SK-N-SH treated with all-trans-retinoic acid at 6 μM for 48 hours (cell line): ENCODE measurements around the gene COL7A1.

ENCODE experiments used
- ATAC-seq: fragments of 200-7000 bp; cut with Tn5 transposase; 3 replicates; pipeline ENCODE4 v1.9.1; 2020; ENCODE audit warnings: mild to moderate bottlenecking, moderate library complexity
- ARNTL ChIP-seq: fragments of 450-650 bp; formaldehyde crosslinking; IDR thresholded peaks from 2 replicates; pipeline ENCODE4 v1.5.0; 2020; ENCODE audit warnings: low read depth, mild to moderate bottlenecking, moderate library complexity, borderline replicate concordance
- CREB5 ChIP-seq: fragments of 250-450 bp; sonication (Bioruptor Pico); IDR thresholded peaks from 2 replicates; pipeline ENCODE4 v1.5.1; 2020; ENCODE audit warnings: low read depth, mild to moderate bottlenecking, moderate library complexity
- CSDC2 ChIP-seq: fragments of 250-450 bp; sonication (Bioruptor Pico); IDR thresholded peaks from 2 replicates; pipeline ENCODE4 v1.5.0; 2020; ENCODE audit warnings: mild to moderate bottlenecking, moderate library complexity
- CSRNP3 ChIP-seq: fragments of 250-450 bp; sonication (Bioruptor Pico); IDR thresholded peaks from 2 replicates; pipeline ENCODE4 v1.5.1; 2021; ENCODE audit warnings: mild to moderate bottlenecking, moderate library complexity
- ESRRG ChIP-seq: fragments of 250-450 bp; sonication (Bioruptor Pico); IDR thresholded peaks from 2 replicates; pipeline ENCODE4 v1.6.1; 2021; ENCODE audit warnings: mild to moderate bottlenecking
- GLIS3 ChIP-seq: fragments of 250-450 bp; sonication (Bioruptor Pico); IDR thresholded peaks from 2 replicates; pipeline ENCODE4 v1.5.0; 2020; ENCODE audit warnings: mild to moderate bottlenecking, moderate library complexity
- ISL1 ChIP-seq: fragments of 250-450 bp; sonication (Bioruptor Pico); IDR thresholded peaks from 2 replicates; pipeline ENCODE4 v2.1.2; 2022; ENCODE audit warnings: mild to moderate bottlenecking, moderate library complexity
- OSR1 ChIP-seq: fragments of 250-450 bp; sonication (Bioruptor Pico); IDR thresholded peaks from 2 replicates; pipeline ENCODE4 v1.8.0; 2022; ENCODE audit warnings: moderate library complexity, mild to moderate bottlenecking, inconsistent platforms
- PATZ1 ChIP-seq: fragments of 250-450 bp; sonication (Bioruptor Pico); IDR thresholded peaks from 2 replicates; pipeline ENCODE4 v1.8.0; 2020; ENCODE audit warnings: mild to moderate bottlenecking, moderate library complexity, borderline replicate concordance
- POU6F1 ChIP-seq: fragments of 250-450 bp; sonication (Bioruptor Pico); IDR thresholded peaks from 2 replicates; pipeline ENCODE4 v1.8.0; 2021; ENCODE audit warnings: low read depth, mild to moderate bottlenecking, moderate library complexity, borderline replicate concordance
- PPARA ChIP-seq: fragments of 250-450 bp; sonication (Bioruptor Pico); IDR thresholded peaks from 2 replicates; pipeline ENCODE4 v1.5.0; 2020; ENCODE audit warnings: mild to moderate bottlenecking, borderline replicate concordance
- RARB ChIP-seq: fragments of 250-450 bp; sonication (Bioruptor Pico); IDR thresholded peaks from 2 replicates; pipeline ENCODE4 v1.8.0; 2021; ENCODE audit warnings: mild to moderate bottlenecking, moderate library complexity
- SNAI2 ChIP-seq: fragments of 250-450 bp; sonication (Bioruptor Pico); IDR thresholded peaks from 2 replicates; pipeline ENCODE4 v1.5.0; 2020; ENCODE audit warnings: mild to moderate bottlenecking, moderate library complexity
- TCF4 ChIP-seq: fragments of 250-450 bp; sonication (Bioruptor Pico); IDR thresholded peaks from 2 replicates; pipeline ENCODE4 v1.8.0; 2021; ENCODE audit warnings: mild to moderate bottlenecking, moderate library complexity, borderline replicate concordance
- TOX ChIP-seq: fragments of 250-450 bp; sonication (Bioruptor Pico); IDR thresholded peaks from 2 replicates; pipeline ENCODE4 v1.8.0; 2021; ENCODE audit warnings: mild to moderate bottlenecking, moderate library complexity, borderline replicate concordance
- TSHZ2 ChIP-seq: fragments of 250-450 bp; sonication (Bioruptor Pico); IDR thresholded peaks from 2 replicates; pipeline ENCODE4 v1.5.0; 2020; ENCODE audit warnings: mild to moderate bottlenecking, moderate library complexity
- ZC3H10 ChIP-seq: fragments of 250-450 bp; sonication (Bioruptor Pico); IDR thresholded peaks from 2 replicates; pipeline ENCODE4 v1.5.1; 2021; ENCODE audit warnings: mild to moderate bottlenecking, moderate library complexity
- ZFP3 ChIP-seq: fragments of 250-450 bp; sonication (Bioruptor Pico); IDR thresholded peaks from 2 replicates; pipeline ENCODE4 v1.5.0; 2020; ENCODE audit warnings: mild to moderate bottlenecking, moderate library complexity
- ZFP30 ChIP-seq: fragments of 450-650 bp; formaldehyde crosslinking; IDR thresholded peaks from 2 replicates; pipeline ENCODE4 v1.5.0; 2022; ENCODE audit warnings: mild to moderate bottlenecking, moderate library complexity
- ZNF565 ChIP-seq: fragments of 450-650 bp; formaldehyde crosslinking; conservative IDR thresholded peaks from 2 replicates; pipeline ENCODE4 v1.5.0; 2020; ENCODE audit warnings: low read depth, mild to moderate bottlenecking, moderate library complexity
- ZNF70 ChIP-seq: fragments of 450-650 bp; formaldehyde crosslinking; IDR thresholded peaks from 2 replicates; pipeline ENCODE4 v1.5.0; 2020; ENCODE audit warnings: mild to moderate bottlenecking, moderate library complexity
- ZNF8 ChIP-seq: fragments of 450-650 bp; formaldehyde crosslinking; IDR thresholded peaks from 2 replicates; pipeline ENCODE4 v1.5.0; 2020; ENCODE audit warnings: mild to moderate bottlenecking, moderate library complexity

Gene COL7A1

GRCh38 chr3:48596157-48596556, 1.0 kb upstream of the COL7A1 start:
- ATAC-seq, result peak; percentile 2; the same call in 2 of the 3 replicates
- TF ChIP-seq ISL1 (CRISPR knock-in tag) (no peak), POU6F1 (CRISPR knock-in tag) (no peak), CSRNP3 (no peak), ZC3H10 (no peak), CREB5 (CRISPR knock-in tag) (no peak), ZFP3 (CRISPR knock-in tag) (no peak), ZFP30 (CRISPR knock-in tag) (no peak), TOX (CRISPR knock-in tag) (no peak), TCF4 (CRISPR knock-in tag) (no peak), ZNF565 (CRISPR knock-in tag) (no peak), PPARA (no peak), ESRRG (CRISPR knock-in tag) (no peak), ZNF70 (CRISPR knock-in tag) (no peak), PATZ1 (CRISPR knock-in tag) (no peak), OSR1 (CRISPR knock-in tag) (no peak), ARNTL (CRISPR knock-in tag) (no peak), RARB (CRISPR knock-in tag) (no peak), GLIS3 (CRISPR knock-in tag) (no peak), TSHZ2 (no peak)

GRCh38 chr3:48595526-48596121, 495 bp upstream of the COL7A1 start:
- TF ChIP-seq POU6F1 (CRISPR knock-in tag) (no peak), ZC3H10 (no peak), ZFP3 (CRISPR knock-in tag) (no peak), ISL1 (CRISPR knock-in tag) (no peak), CSDC2 (CRISPR knock-in tag) (no peak), SNAI2 (CRISPR knock-in tag) (no peak), RARB (CRISPR knock-in tag) (no peak), ZNF8 (CRISPR knock-in tag) (no peak), TOX (CRISPR knock-in tag) (no peak), GLIS3 (CRISPR knock-in tag) (no peak), OSR1 (CRISPR knock-in tag) (no peak), ZFP30 (CRISPR knock-in tag) (no peak), CREB5 (CRISPR knock-in tag) (no peak)
- peak; percentile 50 for ATAC-seq
